OCI-M1 (cell line): ENCODE results near the gene MMS19.

Source experiments
- DNase-seq: peaks from one replicate; lab custom pipeline; 2025; lab: John Stamatoyannopoulos, UW

MMS19 gene

GRCh38 chr10:97525086-97525485 is 26.9 kb upstream of the MMS19 start:
- no peak for DNase-seq

DNA sequence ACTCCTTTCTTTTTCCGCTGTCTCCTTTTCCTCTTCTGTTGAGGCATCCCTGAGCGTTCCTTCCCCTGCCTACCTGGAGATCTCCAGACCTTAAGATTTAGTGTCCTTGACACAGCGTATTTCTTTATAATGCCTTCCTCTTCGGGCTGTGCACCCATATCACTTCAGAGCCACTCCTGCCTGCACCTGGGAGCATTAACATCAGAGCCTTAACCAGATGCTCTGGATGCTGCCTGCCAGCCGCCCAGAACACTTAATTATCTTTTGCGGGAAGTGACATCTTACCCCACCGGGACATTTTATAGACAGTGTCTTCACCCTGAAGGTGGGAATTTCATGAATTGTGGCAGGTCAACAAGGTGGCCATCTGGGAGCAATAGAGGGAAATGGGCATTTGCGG is 24.7 kb upstream of the MMS19 start:
- DNase-seq = no peak

- no peak for DNase-seq
Measured at GRCh38 chr10:97522071-97522470, 23.8 kb upstream of the MMS19 start.

GRCh38 chr10:97520978-97521761 is 22.9 kb upstream of the MMS19 start:
- no peak for DNase-seq

DNA sequence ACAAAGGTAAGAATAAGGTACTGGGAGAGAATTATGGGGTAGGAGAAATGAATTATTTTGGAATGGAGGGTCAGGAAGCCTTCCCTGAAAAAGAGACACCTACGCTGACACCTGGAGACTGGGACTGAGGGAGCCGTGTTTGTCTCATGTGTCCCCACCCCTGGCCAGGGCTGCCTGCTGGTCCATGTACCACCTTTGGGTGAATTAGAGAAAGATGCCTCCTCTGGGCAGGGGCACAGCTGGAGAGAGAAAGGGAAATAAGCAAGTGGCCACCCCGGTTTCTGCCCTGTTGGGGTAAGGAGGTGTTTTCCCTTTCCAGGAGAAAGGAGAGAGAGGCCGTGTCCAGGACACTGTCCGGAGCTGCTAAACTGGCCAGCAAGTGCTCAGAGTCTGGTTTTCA is 22.3 kb upstream of the MMS19 start:
- DNase-seq = no peak

- no peak for DNase-seq
Measured at GRCh38 chr10:97519342-97519741, 21.1 kb upstream of the MMS19 start.

DNA sequence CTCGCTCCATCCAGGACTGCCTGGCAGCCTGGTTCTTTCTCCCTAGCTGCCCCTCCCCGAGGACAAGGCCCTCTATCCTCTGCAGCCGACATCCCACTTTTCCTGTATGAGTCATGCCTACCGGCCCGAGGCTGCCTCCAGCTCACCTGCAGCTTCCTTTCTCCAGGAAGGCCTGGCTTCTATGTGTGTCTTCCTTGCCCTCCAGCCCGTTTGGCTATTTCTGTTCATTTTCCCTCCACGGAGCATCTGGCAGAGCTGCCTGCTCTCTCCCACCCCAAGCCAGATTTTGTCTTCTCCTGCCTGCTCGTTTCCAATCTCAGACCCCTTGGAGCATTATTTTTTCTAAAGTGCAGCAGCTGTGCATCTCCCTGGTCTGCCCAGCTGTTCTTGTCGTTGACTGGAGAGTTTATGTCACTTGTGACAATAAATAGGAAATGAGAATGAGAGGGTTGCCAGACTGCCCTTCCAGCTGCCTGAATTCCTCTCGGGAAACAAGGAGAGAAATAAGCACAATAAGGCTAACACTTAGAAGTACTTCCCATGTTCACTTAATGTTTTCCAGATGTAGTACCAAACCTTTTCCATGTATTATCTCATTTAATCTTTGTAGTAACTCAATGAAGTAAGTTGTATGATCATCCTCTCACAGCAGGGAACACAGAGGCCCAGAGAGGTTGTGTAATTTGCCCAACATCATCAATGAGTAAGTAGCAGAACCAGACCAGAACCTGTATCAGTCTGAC is 20.2 kb upstream of the MMS19 start:
- no peak for DNase-seq

DNA sequence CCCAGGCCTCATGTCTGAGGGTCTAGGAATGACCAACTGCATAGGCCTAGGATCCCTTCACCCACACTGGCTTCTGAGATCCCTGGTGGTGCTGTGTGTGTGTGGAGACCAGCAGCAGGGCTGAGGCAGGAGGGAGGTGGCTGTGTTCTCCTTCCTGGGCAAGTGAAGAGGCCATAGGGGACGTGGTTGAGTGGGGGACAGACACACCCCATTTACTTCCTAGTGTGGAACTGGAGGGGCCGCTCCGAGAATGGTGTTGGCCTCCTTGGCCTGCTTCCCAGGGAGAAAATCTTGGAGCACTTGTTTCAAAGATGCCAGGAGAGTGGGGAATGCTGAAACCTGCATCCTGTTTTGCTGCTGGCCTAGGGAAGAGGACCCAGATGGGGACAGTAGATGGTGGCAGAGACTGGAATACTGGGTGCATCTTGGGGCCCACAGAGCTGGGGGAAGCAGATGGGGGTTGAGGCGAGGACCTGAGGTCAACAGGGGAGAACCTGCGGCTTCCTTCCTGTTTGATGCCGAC is 19.6 kb upstream of the MMS19 start:
- no peak for DNase-seq

DNA sequence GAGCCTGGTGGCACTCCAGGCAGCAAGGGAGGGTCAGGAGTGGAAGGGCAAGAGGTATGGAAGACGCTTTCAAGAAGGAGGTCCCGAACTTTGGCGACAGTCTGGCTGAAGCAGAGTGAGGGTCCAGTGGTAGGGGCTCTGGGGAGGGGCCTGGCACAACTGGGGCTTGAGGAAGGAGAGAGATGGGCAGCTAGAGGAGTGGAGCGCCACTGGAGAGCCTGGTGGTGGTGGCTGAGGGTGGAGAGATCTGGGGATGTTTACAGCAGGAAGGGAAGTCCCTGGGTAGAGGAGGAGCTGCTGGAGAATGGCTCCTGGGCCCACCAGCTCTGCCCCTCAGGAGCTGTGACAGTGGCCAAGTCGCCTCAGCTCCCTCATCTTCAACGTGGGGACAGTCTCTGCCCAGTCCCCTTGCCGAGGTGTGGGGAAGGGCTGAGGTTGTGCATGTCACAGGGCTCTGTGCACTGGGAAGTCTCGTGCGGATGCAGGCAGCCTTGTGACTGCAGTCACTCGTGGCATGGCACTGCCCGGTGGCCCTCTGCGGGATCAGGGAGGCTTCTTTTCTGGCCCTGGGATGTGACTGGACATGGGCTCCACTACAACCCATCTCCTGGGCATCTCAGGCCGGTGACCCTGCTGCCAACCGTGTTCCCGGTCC is 19.0 kb upstream of the MMS19 start:
- no peak for DNase-seq

DNA sequence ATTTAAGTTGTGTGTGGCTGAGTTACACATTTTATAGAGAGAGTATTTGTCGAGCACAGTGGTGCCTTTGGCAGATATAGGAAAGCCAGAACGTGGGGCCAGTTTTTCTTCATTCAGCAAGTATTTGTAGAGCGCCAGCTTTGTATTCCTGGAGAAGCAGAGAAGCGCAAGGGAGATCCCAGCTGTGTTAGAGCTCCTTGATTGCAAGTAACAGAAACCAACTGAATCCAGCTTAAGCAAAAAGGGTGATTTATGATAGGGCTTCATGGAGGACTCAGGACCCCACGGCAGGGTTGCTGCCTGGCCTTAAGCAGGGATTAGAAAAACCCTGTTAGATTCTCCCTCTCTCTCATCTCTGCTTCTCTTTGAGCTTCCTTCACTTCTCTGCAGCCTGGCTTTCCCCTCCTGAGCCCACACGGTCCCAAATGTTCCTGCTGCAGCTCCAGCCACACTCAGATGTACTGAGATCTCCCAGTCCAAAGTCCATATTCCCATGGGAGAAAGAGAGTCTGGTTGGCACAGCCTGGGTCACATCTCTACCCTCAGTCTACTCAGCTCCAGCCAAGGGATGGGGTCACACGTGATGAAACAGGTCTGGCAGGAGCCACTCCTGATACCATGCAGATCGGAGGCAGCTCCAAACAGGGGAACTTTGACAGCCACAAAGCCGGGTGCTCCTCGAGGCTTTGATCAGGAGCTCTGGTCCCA is 17.2 kb upstream of the MMS19 start:
- no peak for DNase-seq

GRCh38 chr10:97514344-97514743 is 16.1 kb upstream of the MMS19 start:
- DNase-seq = no peak

DNA sequence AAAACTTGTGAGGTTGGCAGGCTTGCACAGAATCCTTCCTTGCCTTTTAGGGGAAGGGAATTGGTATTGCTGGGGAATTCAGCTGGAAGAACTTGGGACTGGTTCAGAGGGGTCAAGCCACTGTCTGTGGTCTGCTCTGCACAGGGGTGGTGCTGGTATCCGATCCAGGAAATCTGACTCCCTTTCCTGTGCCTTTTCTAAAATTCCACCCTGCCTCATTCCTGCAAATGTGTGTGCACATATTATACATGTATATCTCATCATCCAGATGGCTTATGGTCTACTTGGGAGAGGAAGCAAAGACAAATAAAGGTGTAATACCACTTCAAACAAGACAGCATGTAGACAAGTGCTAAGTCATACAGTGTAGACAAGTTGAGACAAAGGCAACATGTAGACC is 14.8 kb upstream of the MMS19 start:
- DNase-seq = no peak

- DNase-seq = no peak
Measured at GRCh38 chr10:97511711-97512440, 13.7 kb upstream of the MMS19 start.

GRCh38 chr10:97510686-97511085 is 12.5 kb upstream of the MMS19 start:
- no peak for DNase-seq

DNA sequence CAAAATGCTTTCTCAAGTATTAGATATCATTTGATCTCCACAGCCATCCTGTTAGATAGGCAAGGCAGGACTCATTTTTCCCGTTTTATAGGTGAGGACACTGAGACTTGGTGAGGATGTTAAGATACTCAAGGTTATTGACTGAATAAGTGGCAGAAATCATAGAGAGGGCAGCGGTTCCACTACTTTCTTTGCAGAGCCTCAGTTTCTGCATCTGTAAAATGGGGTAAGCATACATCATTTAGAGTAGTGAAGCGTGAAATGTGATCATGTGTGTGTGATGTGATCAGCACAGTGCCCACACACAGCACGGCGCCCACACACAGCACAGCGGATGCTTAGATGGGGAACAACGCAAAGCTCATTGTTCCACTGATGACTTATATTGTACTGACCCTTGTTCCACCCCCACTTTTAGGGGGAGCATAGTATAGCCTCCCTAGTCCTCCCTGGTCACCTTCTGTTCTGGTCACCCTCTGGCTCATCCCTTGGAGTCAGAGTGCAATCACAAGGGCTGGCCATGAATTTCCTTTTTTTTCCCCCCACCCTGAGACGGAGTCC is 11.0 kb upstream of the MMS19 start:
- no peak for DNase-seq

DNA sequence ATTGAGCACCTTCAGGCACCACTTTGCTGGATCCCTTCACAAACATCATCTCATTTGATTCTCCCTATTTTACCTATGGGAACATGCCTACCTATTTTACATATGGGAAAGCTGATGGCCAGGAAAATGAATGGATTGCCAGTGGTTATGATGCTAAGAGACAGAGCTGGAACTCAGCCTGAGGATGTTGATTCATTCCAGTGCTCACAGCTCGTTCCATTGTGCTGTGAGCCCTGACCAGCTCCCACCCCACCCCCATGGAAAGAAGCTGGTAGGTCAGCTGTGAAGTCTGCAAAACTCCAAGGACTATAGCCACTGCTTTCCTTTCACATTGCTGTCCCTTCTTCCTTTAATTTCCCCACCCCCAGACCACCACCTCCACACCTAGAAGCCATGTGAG is 10.1 kb upstream of the MMS19 start:
- DNase-seq = no peak

DNA sequence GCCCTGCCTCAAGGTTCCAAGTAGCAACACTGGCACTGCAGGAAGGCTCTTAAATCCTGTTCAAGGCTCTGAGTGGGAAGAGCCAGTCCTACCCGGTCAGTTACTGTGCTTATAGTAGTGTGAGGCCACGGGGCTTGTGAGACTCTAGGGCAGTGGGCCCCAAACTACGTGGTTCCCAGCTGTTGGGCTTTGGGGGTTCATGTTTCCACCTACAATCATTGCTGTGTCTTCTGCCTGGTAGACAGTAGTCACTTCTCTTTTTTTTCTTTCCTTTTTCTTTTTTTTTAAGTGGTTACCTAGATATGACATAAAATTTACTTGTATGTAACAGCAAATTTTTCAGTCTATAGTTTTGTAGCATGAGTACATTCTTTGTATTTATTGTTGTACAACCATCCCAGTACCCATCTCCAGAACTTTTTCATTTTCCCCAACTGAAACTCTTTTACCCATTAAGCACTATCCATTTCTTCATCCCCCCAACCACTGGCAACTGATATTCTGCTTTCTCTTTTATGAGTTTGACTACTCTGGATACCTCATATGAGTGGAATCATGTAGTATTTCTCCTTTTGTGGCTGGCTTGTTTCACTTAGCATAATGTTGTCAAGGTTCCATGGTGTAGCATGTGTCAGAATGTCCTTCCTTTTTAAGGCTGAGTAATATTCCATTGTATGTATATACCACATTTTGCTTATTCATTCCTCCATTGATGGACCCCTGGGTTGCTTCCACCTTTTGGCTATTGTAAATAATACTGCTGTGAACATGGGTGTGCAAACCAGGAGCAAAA is 8.2 kb upstream of the MMS19 start:
- DNase-seq = no peak

DNA sequence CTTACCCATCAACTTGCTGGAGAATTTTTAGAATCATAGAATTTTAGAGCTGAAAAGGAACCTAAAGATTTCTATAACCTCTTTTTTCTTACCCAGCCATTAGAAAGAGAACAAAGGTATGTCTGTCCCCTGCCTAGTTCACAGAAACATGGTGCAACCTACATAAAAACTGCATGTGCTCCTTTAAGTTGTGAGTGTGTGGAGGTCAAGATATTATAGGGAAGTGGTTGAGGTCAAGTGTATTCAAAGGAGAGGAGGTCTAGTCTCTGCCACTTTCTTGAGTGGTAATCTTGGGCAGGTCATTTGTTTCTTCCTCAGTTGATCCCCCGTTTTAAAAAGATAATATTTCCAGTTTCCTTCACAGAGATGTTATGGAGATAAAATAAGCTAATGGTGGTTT is 6.9 kb upstream of the MMS19 start:
- peak; percentile 37 for DNase-seq

- DNase-seq = no peak
Measured at GRCh38 chr10:97503406-97503805, 5.2 kb upstream of the MMS19 start.

- no peak for DNase-seq
Measured at GRCh38 chr10:97502916-97503315, 4.7 kb upstream of the MMS19 start.

GRCh38 chr10:97500297-97500575 is 2.0 kb upstream of the MMS19 start:
- DNase-seq = no peak
